Transverse colon (tissue), 4 donors: ENCODE results near the gene TRAF6. TPM values are rescaled to one million over a fixed set of nuclear protein-coding genes. Genes with fewer than 3 reads are reported as not detected.

ENCODE experiments used
- DNase-seq: peaks from one replicate; pipeline ENCODE4 v3.0.0-alpha.2; 2019
- H3K27ac ChIP-seq, 4 donors: fragments of 200-600 bp; sonication (generic); 2 replicates each; pipeline ENCODE4 v1.5.1; 2016 to 2018; ENCODE audit warnings: inconsistent platforms in 4 of 4
- H3K27me3 ChIP-seq: fragments of 200-600 bp; sonication (generic); 2 replicates; pipeline ENCODE4 v1.5.1; 2017; ENCODE audit warnings: inconsistent platforms
- H3K36me3 ChIP-seq, 4 donors: fragments of 200-600 bp; sonication (generic); 2 replicates each; pipeline ENCODE4 v1.5.1; 2017 to 2019; ENCODE audit warnings: inconsistent platforms in 4 of 4
- H3K4me1 ChIP-seq, 4 donors: fragments of 200-600 bp; sonication (generic); 2 replicates each; pipeline ENCODE4 v1.5.1; 2017 to 2020; ENCODE audit warnings: inconsistent platforms in 4 of 4
- H3K4me3 ChIP-seq, 4 donors: fragments of 200-600 bp; sonication (generic); 1 replicate in 1 of 4; 2 replicates in 3 of 4; pipeline versions ENCODE4 v1.5.1 to v1.6.1; 2017 to 2019; ENCODE audit warnings: inconsistent platforms in 4 of 4
- H3K9me3 ChIP-seq, 2 donors: fragments of 200-600 bp; sonication (generic); 2 replicates each; pipeline ENCODE4 v1.5.1; 2017 to 2019; ENCODE audit warnings: inconsistent platforms in 2 of 2
- EP300 ChIP-seq: sonication (generic); formaldehyde crosslinking; IDR thresholded peaks from one replicate; pipeline ENCODE4 v1.6.1; 2017; ENCODE audit warnings: antibody characterized with exemption, low read depth
- POLR2A ChIP-seq: fragments of 450-650 bp; IDR thresholded peaks from one replicate; pipeline ENCODE4 v1.6.1; 2016; ENCODE audit warnings: antibody characterized with exemption, mild to moderate bottlenecking, moderate library complexity
- POLR2AphosphoS5 ChIP-seq, 3 donors: sonication (generic); formaldehyde crosslinking; IDR thresholded peaks; one replicate each; pipeline ENCODE4 v1.6.1; 2016; ENCODE audit warnings: antibody characterized with exemption in 3 of 3
- WGBS, 2 donors: methylation state at CpG; one replicate each; pipeline ENCODE4 v1.1.5; 2018; ENCODE audit warnings: low coverage in 1 of 2; 5-methylcytosine and 5-hydroxymethylcytosine counted together
- in situ Hi-C, 4 donors: fragments of 200-750 bp; cut with MboI; loops; one replicate each; pipeline versions ENCODE4 v1.15.0 to v1.15.1; 2017; ENCODE audit warnings: low sequenced_read_pairs in 3 of 4, low pct_ligation_motif_present in 1 of 4, low pct_unique_long_range_greater_than_20kb in 1 of 4
- intact Hi-C: fragments of 100-400 bp; cut with DNase I; formaldehyde crosslinking; loops from one replicate; pipeline ENCODE4 v1.15.1; 2023; ENCODE audit warnings: low total_unique reads
- total RNA-seq, 4 donors: library from RNA; depleted of rRNA; stranded (reverse); fragments of >200 nt; gene quantifications; one replicate each; pipeline ENCODE4 v1.1.0, GENCODE V29; 2016
- TF ChIP-seq, protein P1 (sequence below), 5 experiments: fragments of 200-600 bp in 3 of 5; fragments of 450-650 bp in 2 of 5; sonication (generic) in 3 of 5; IDR thresholded peaks; 1 replicate in 2 of 5; 2 replicates in 3 of 5; pipeline ENCODE4 v1.5.1; 2016 to 2017; ENCODE audit warnings: antibody characterized with exemption in 5 of 5, inconsistent platforms in 3 of 5, mild to moderate bottlenecking in 2 of 5, moderate library complexity in 1 of 5

The TRAF6 gene
- total RNA-seq, 4 donors from 2014 or later: 0.80 to 16.4 (median 10.4) TPM

DNA sequence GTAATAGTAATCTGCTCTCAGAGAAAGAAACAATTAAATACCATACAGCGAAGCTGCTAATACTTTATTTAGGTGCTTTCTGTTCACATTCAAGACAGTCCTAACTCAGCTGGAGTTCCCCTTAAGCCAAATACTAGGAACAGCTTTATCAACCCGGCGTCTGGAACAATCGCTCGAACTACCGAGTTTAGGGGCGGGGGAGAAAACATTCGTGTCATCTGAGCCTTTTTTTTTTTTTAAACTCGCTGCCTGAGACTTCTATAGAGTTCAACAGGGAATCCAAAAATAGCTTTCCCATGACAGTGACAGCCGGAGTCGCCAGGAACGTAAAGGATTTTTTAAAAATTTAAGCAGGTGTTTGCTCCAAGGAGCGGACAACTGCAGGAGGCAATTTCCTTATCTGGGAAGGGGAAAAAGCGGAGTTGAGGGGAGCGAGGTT, 852 bp downstream of the TRAF6 start:
- TF ChIP-seq POLR2AphosphoS5 (IDR thresholded peaks at IDR 0.05) (no peak), EP300 (no peak), POLR2A (no peak)
- TF ChIP-seq, protein P1, sequence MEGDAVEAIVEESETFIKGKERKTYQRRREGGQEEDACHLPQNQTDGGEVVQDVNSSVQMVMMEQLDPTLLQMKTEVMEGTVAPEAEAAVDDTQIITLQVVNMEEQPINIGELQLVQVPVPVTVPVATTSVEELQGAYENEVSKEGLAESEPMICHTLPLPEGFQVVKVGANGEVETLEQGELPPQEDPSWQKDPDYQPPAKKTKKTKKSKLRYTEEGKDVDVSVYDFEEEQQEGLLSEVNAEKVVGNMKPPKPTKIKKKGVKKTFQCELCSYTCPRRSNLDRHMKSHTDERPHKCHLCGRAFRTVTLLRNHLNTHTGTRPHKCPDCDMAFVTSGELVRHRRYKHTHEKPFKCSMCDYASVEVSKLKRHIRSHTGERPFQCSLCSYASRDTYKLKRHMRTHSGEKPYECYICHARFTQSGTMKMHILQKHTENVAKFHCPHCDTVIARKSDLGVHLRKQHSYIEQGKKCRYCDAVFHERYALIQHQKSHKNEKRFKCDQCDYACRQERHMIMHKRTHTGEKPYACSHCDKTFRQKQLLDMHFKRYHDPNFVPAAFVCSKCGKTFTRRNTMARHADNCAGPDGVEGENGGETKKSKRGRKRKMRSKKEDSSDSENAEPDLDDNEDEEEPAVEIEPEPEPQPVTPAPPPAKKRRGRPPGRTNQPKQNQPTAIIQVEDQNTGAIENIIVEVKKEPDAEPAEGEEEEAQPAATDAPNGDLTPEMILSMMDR (IDR thresholded peaks at IDR 0.05): no peak
- in situ Hi-C loops: no loop called here
- intact Hi-C loops: no loop called here
- 0 to 1% methylated on average over 9 to 15 of the region's 15 CpGs for WGBS, 2 donors
- DNase-seq: no peak
- Histone ChIP-seq H3K27me3 (no peaks in the 10 kb centered on the region), H3K4me1 (peaks cover 0 to 23% (median 10%) of the 10 kb centered on the region in 4 donors), H3K27ac (peak overlapping the region; percentile 86 to 92 (median 87)), H3K9me3 (no peaks in the 10 kb centered on the region), H3K36me3 (no peaks in the 10 kb centered on the region), H3K4me3 (peak overlapping the region; percentile 68 to 93 (median 69))

DNA sequence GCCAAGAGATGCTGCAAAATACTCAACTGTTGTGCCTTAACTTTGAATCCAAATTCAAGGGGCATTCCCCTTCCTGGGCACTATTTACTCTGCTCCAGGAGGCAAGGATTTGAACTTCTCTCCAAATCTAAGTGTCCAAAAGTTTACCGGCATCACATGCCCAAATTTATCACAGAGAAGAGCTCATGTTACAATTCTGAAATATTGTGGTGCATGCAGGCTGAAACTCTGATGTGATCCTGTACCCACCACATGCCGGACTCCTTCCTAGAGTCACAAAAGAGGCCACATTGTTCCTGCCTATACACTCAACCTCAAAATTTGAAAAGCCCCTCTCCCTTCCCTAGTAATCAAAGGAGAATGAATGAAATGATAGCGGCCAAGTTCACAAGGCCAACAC, 1.3 kb downstream of the TRAF6 start:
- in situ Hi-C loops: no loop called here
- TF ChIP-seq EP300: no peak
- TF ChIP-seq POLR2A: no peak
- TF ChIP-seq, protein P1 (IDR thresholded peaks at IDR 0.05): no peak
- no peak for TF ChIP-seq POLR2AphosphoS5 (IDR thresholded peaks at IDR 0.05)
- H3K27me3 ChIP-seq: no peaks in the 10 kb centered on the region
- peaks cover 0 to 23% (median 10%) of the 10 kb centered on the region in 4 donors for H3K4me1 ChIP-seq
- 0 to 10% methylated on average over 1 to 3 of the region's 3 CpGs for WGBS, 2 donors
- peak overlapping the region; percentile 86 to 92 (median 87) for H3K27ac ChIP-seq
- peak overlapping the region; percentile 68 to 93 (median 69) for H3K4me3 ChIP-seq
- H3K36me3 ChIP-seq: no peaks in the 10 kb centered on the region
- DNase-seq: no peak
- H3K9me3 ChIP-seq: no peaks in the 10 kb centered on the region
- intact Hi-C loops: no loop called here

DNA sequence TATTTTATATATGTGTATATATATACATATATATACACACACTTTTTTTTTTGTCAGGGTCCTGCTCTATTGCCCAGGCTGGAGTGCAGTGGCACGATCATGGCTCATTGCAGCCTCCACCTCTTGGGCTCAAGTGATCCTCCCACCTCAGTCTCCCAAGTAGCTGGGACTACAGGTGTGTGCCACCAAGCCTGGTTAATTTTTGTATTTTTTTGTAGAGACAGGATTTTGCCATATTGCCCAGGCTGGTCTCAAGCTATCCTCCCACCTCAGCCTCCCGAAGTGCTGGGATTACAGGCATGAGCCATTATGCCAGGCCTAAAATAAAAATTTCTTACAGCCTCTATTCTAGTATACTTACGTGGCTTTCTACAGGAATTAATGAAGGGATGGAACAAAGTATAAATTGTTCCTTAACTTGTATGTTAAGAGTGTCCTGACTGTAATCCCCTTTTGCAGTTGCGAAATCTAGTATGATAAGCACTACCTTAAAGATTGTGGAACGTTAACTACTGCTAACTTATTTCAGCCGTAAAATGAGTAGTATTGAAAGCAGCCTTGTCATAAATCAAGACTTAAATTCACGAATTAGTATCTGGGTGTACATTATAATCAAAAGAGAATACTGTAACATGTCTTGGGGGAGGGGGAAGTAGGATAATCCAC, 2.1 kb downstream of the TRAF6 start:
- Histone ChIP-seq H3K36me3 (no peaks in the 10 kb centered on the region), H3K27me3 (no peaks in the 10 kb centered on the region), H3K27ac (peak overlapping the region; percentile 1 to 92 (median 86)), H3K4me3 (peak overlapping the region in 1 of 4 donors; percentile 93), H3K9me3 (no peaks in the 10 kb centered on the region), H3K4me1 (peaks cover 0 to 23% (median 10%) of the 10 kb centered on the region in 4 donors)
- TF ChIP-seq POLR2A: no peak
- TF ChIP-seq POLR2AphosphoS5 (IDR thresholded peaks at IDR 0.05): no peak
- TF ChIP-seq EP300: no peak
- TF ChIP-seq, protein P1 (IDR thresholded peaks at IDR 0.05): no peak
- DNase-seq: no peak
- WGBS, 2 donors: 37 to 46% methylated on average over 5 to 7 of the region's 7 CpGs
- in situ Hi-C loops: no loop called here
- intact Hi-C loops: no loop called here

DNA sequence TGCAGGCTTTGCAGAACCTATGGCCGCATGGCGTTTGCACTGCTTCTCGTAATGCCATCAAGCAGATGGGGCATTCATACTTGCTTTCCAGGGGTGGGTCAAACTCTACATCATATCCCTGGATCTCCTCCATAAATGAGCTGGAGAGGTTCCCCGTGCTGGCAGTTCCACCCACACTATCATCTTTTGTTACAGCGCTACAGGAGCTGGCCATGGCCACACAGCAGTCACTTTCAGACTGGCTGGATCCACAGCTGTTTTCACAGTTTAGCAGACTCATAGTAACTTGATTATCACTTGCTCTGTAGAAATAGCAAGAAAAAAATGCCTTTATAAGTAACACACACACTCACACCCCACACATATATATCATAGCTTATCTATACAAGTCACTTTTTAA, 8.8 kb downstream of the TRAF6 start:
- DNase-seq: no peak
- no peak overlapping the region for H3K4me3 ChIP-seq
- 93% methylated on average over 5 of the region's 5 CpGs; no CpG with 5 or more reads in 1 of the 2 donors for WGBS, 2 donors
- no peaks in the 10 kb centered on the region for H3K9me3 ChIP-seq
- H3K36me3 ChIP-seq: peaks cover 0 to 31% (median 15%) of the 10 kb centered on the region in 4 donors
- TF ChIP-seq EP300: no peak
- TF ChIP-seq POLR2A: no peak
- TF ChIP-seq, protein P1 (IDR thresholded peaks at IDR 0.05): no peak
- TF ChIP-seq POLR2AphosphoS5 (IDR thresholded peaks at IDR 0.05): no peak
- peaks cover 3 to 19% (median 11%) of the 10 kb centered on the region in 4 donors for H3K4me1 ChIP-seq
- in situ Hi-C loops: no loop called here
- H3K27ac ChIP-seq: peak overlapping the region in 3 of 4 donors; percentile 52 to 64 (median 52)
- intact Hi-C loops: no loop called here
- no peaks in the 10 kb centered on the region for H3K27me3 ChIP-seq
